ENCODE data around the gene WDR83. TPM values are rescaled to one million over a fixed set of nuclear protein-coding genes. Genes with fewer than 3 reads are reported as not detected.

Gene WDR83
- total and polyA plus RNA-seq, 12 donors, result 3.9 to 68.5 (median 15.0) TPM

DNA sequence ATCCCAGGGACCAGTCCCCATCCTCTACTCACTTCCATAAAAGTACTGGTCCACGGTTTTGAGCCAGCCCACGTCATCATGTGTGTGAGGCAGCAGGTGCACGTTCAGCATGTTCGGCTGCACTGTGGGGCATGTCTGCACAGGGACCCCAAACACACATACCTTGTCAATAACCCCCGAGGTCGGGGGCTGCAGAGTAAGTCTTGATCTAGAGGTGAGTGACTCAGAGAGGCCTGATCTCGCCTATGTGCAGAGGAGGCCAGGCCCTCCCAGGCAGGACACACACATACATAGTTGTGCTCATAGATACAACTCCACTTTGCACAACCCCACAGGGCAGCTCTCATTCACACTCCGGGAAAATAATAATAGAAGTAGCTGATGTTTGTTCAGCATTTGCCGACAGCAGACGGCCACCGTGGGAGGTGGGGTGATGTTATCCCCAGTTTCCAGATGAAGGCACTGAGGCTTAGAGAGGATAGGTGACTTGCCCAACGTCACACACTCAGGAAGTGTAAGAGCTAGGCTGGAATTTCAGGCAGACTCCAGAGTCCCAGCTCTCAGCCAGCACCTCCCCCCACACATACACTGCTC, 839 bp upstream of the WDR83 start:
- H3K4me3 ChIP-seq, result peak overlapping the region in 3 of 4 donors; percentile 60 to 80 (median 71)
- DNase-seq, result no peak
- peaks cover 0 to 32% of the 10 kb centered on the region in 2 donors for H3K36me3 ChIP-seq (replicated peaks in 1 of 2)
- H3K4me1 ChIP-seq (replicated peaks in 1 of 2), result peaks cover 17 to 36% of the 10 kb centered on the region in 2 donors
- TF ChIP-seq CTCF (IDR thresholded peaks at IDR 0.05) (no peak), POLR2A (IDR thresholded peaks at IDR 0.05) (no peak)
- 35 to 47% (median 45%) methylated on average over 4 to 12 of the region's 12 CpGs for WGBS, 4 donors
- H3K9me3 ChIP-seq (replicated peaks in 1 of 3), result no peaks in the 10 kb centered on the region
- no peaks in the 10 kb centered on the region for H3K27me3 ChIP-seq
- intact Hi-C loops (cut with DNase I), result loop anchor here in 1 of 2 donors (5.0 kb wide), 1 partner anchor 53 kb away; the partner anchor contains the start of genes ZNF490 and ZNF791
- peak overlapping the region in 1 of 5 donors; percentile 72 for H3K27ac ChIP-seq

DNA sequence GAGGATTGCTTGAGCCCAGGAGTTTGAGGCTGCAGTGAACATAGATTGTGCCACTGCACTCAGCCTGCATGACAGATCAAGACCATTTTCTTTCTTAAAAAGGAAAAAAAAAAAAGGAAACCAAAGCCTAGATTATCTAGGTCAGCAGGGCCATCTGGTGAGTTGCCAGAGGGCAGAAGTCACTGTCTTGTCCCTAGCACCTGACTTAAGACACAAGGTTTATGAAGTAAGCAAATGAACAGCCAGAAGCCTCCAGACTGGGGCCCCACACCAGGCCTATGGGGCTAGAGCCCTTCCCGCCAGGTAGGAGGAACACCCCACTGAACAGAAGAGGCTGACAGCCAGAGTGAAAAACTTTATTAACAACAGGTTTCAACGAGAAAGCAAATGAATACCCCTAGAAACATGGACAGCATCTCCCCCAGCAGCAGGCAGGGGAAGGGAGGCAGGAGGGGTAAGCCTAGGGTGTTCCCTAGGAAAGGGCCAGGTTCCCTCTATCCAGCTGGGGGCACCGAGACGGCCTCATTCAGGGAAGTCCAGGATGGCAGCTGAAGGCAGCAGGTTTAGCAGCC, 1.2 kb downstream of the WDR83 start:
- Histone ChIP-seq H3K27me3 (no peaks in the 10 kb centered on the region), H3K4me1 (replicated peaks in 1 of 2) (peaks cover 17 to 36% of the 10 kb centered on the region in 2 donors)
- intact Hi-C loops (cut with DNase I), result loop anchor here in 1 of 2 donors (5.0 kb wide), 1 partner anchor 56 kb away; the partner anchor contains the start of genes ZNF490 and ZNF791

GRCh38 chr19:12668346-12668745, 1.7 kb downstream of the WDR83 start:
- Histone ChIP-seq H3K36me3 (replicated peaks in 1 of 2) (peaks cover 0 to 14% of the 10 kb centered on the region in 2 donors), H3K27me3 (no peaks in the 10 kb centered on the region), H3K4me1 (replicated peaks in 1 of 2) (peaks cover 17 to 36% of the 10 kb centered on the region in 2 donors), H3K4me3 (peak overlapping the region in 1 of 4 donors; percentile 96), H3K27ac (peak overlapping the region in 3 of 5 donors; percentile 86 to 96 (median 94)), H3K9me3 (replicated peaks in 1 of 3) (no peaks in the 10 kb centered on the region)
- 60 to 68% (median 65%) methylated on average over 6 to 8 of the region's 8 CpGs for WGBS, 4 donors
- intact Hi-C loops (cut with DNase I), result loop anchor here in 1 of 2 donors (5.0 kb wide), 1 partner anchor 56 kb away; the partner anchor contains the start of genes ZNF490 and ZNF791
- no peak for TF ChIP-seq CTCF (IDR thresholded peaks at IDR 0.05)
- TF ChIP-seq POLR2A (IDR thresholded peaks at IDR 0.05), result no peak
- DNase-seq, result no peak

More for the DNA sequence above, 1.2 kb downstream of the WDR83 start:
- 70 to 80% (median 76%) methylated on average over 4 of the region's 4 CpGs for WGBS, 4 donors
- no peak for DNase-seq
- Histone ChIP-seq H3K27ac (peak overlapping the region in 2 of 5 donors; percentile 86 to 94), H3K9me3 (replicated peaks in 1 of 3) (no peaks in the 10 kb centered on the region), H3K36me3 (replicated peaks in 1 of 2) (peaks cover 0 to 16% of the 10 kb centered on the region in 2 donors), H3K4me3 (no peak overlapping the region)
- TF ChIP-seq CTCF (IDR thresholded peaks at IDR 0.05), result no peak
- no peak for TF ChIP-seq POLR2A (IDR thresholded peaks at IDR 0.05)

DNA sequence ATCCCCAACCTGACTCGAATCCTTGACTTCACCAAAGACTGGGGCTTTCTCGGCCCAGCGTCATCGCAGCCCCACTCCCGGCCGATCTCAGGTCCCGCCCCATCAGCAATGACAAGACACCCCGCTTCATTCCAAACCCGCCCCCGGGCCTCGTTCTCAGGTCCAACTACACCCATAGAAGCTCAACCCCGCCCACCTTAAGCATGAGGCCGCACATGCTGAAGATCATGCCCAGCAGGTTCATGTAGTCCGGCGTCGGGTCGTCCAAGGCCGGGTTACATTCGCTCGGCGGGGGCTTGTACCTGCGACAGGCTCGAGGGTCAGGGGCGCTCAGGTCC, 2.3 kb downstream of the WDR83 start:
- H3K36me3 ChIP-seq (replicated peaks in 1 of 2), result peaks cover 0 to 13% of the 10 kb centered on the region in 2 donors
- WGBS, 4 donors, result 0 to 1% (median 0%) methylated on average over 13 to 24 of the region's 24 CpGs
- peak; percentile 65 to 92 (median 80) for DNase-seq
- H3K4me3 ChIP-seq, result peak overlapping the region; percentile 37 to 96 (median 61)
- H3K27me3 ChIP-seq, result no peaks in the 10 kb centered on the region
- TF ChIP-seq POLR2A (IDR thresholded peaks at IDR 0.05), result peak in 1 of 2 donors; percentile 16
- TF ChIP-seq CTCF (IDR thresholded peaks at IDR 0.05), result no peak
- peak overlapping the region; percentile 33 to 96 (median 94) for H3K27ac ChIP-seq
- peaks cover 17 to 36% of the 10 kb centered on the region in 2 donors for H3K4me1 ChIP-seq (replicated peaks in 1 of 2)
- intact Hi-C loops (cut with DNase I), result loop anchor here in 1 of 2 donors (5.0 kb wide), 1 partner anchor 57 kb away; the partner anchor contains the start of genes ZNF490 and ZNF791
- no peaks in the 10 kb centered on the region for H3K9me3 ChIP-seq (replicated peaks in 1 of 3)

Data from adrenal gland (tissue), 12 donors.